AG04449 (cell line): ENCODE measurements around the gene ETFB.

Source experiments
- CTCF ChIA-PET: fragments of 350-600 bp; formaldehyde crosslinking; extraction: SDS; loops from one replicate; lab custom pipeline; 2021; ENCODE audit warnings: antibody characterized with exemption; lab: Yijun Ruan, JAX
- POLR2A ChIA-PET: fragments of 400-600, 350-600 bp; formaldehyde crosslinking; extraction: SDS; loops from one replicate; lab custom pipeline; 2020; ENCODE audit warnings: antibody characterized with exemption, inconsistent platforms; lab: Yijun Ruan, JAX
- DNase-seq: peaks from one replicate; pipeline ENCODE4 v3.0.0-alpha.2; 2010; ENCODE audit warnings: low read depth, low spot score
- H3K4me3 ChIP-seq: 2 replicates; pipeline ENCODE4 v1.5.1; 2011; ENCODE audit warnings: low read depth, mild to moderate bottlenecking, control low read depth, low read length
- CTCF ChIP-seq: IDR thresholded peaks from one replicate; pipeline ENCODE4 v1.5.1; 2011; ENCODE audit warnings: mild to moderate bottlenecking, moderate library complexity, low read length, control low read depth, inconsistent platforms; ENCODE audit not compliant: insufficient read depth; ENCODE audit errors: missing control alignments

ETFB gene

GRCh38 chr19:51364200-51365106, 1.7 kb downstream of the ETFB start:
- no peak for DNase-seq
- CTCF ChIA-PET: interaction anchor here (0.9 to 1.0 kb wide), 2 partner anchors 21 to 25 kb away, joined by 3 read pairs; no protein-coding TSS in a partner anchor
- TF ChIP-seq CTCF: no peak
- H3K4me3 ChIP-seq: no peak overlapping the region
- POLR2A ChIA-PET: no interaction called here

DNA sequence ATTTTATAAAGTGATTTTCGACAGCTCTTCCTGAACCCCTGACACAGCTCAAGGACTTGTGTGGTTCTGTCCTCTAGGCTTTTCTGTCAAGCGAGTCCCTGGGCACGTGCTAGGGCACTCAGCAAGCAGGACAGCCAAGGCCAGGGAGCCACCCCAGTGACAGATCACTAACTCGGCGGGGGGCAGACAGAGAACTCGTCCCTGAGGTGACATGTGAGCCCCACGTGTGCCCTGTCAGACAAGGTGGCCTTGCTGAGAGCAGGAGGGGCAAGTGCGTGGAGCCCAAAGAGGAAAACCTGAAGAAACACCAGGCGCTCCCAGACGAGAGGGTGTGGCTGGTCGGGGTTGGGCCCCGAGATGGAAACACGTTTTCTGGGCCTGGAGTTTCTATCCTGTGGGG, 4.9 kb downstream of the ETFB start:
- POLR2A ChIA-PET: interaction anchor here (0.6 kb wide), 1 partner anchor 1734 kb away, joined by 3 read pairs; no protein-coding TSS in a partner anchor
- H3K4me3 ChIP-seq: no peak overlapping the region
- CTCF ChIA-PET: no interaction called here
- DNase-seq: no peak
- TF ChIP-seq CTCF: no peak

GRCh38 chr19:51359294-51359693, 6.9 kb downstream of the ETFB start:
- TF ChIP-seq CTCF: no peak
- peak; percentile 79 for DNase-seq
- no peak overlapping the region for H3K4me3 ChIP-seq
- POLR2A ChIA-PET: interaction anchor here (0.9 to 1.3 kb wide), 6 partner anchors 8 to 331 kb away, joined by 3 to 6 read pairs (median 4); partner anchors contain the start of gene VSIG10L
- CTCF ChIA-PET: interaction anchor here (0.6 to 1.2 kb wide), 4 partner anchors 19 to 317 kb away, joined by 3 to 4 read pairs (median 3); no protein-coding TSS in a partner anchor

- CTCF ChIA-PET: interaction anchor here (1.1 kb wide), 1 partner anchor 81 kb away, joined by 4 read pairs; no protein-coding TSS in a partner anchor
- no peak for DNase-seq
- POLR2A ChIA-PET: no interaction called here
These were observed 8.2 kb downstream of the ETFB start for GRCh38 chr19:51357952-51358351.

GRCh38 chr19:51356159-51356801, 9.9 kb downstream of the ETFB start:
- no peak overlapping the region for H3K4me3 ChIP-seq
- TF ChIP-seq CTCF: no peak
- ChIA-PET POLR2A (no interaction called here), CTCF (interaction anchor here (1.5 kb wide), 1 partner anchor 17 kb away, joined by 7 read pairs; no protein-coding TSS in a partner anchor)
- DNase-seq: no peak

More at GRCh38 chr19:51357952-51358351, 8.2 kb downstream of the ETFB start:
- TF ChIP-seq CTCF: no peak
- no peak overlapping the region for H3K4me3 ChIP-seq
